Neural progenitor cell (in vitro differentiated cells): Measurements from ENCODE around the gene IQCK. TPM values are rescaled to one million over a fixed set of nuclear protein-coding genes. Genes with fewer than 3 reads are reported as not detected.

Source experiments
- DNase-seq: peaks from one replicate; pipeline ENCODE4 v3.0.0-alpha.2; 2016; ENCODE audit warnings: low spot score
- H2AFZ ChIP-seq: fragments of 200-600 bp; sonication (generic); replicated peaks from 2 replicates; pipeline ENCODE4 v1.6.1; 2016; ENCODE audit warnings: antibody characterized with exemption
- H3F3A ChIP-seq: fragments of 200-600 bp; sonication (generic); 2 replicates; pipeline ENCODE4 v1.6.1; 2016; ENCODE audit warnings: antibody characterized with exemption, low read depth
- H3K27ac ChIP-seq: fragments of 200-600 bp; sonication (generic); 2 replicates; pipeline ENCODE4 v1.5.1; 2016; ENCODE audit warnings: mild to moderate bottlenecking
- H3K27me3 ChIP-seq: fragments of 200-600 bp; sonication (generic); 2 replicates; pipeline ENCODE4 v1.6.1; 2016; ENCODE audit warnings: mild to moderate bottlenecking, moderate library complexity
- H3K36me3 ChIP-seq: fragments of 200-600 bp; sonication (generic); 2 replicates; pipeline ENCODE4 v1.5.1; 2016
- H3K4me1 ChIP-seq: fragments of 200-600 bp; sonication (generic); 2 replicates; pipeline ENCODE4 v1.6.1; 2016; ENCODE audit warnings: mixed run types
- H3K4me2 ChIP-seq: fragments of 200-600 bp; sonication (generic); 2 replicates; pipeline ENCODE4 v1.6.1; 2016
- H3K4me3 ChIP-seq: fragments of 200-600 bp; sonication (generic); 2 replicates; pipeline ENCODE4 v1.5.1; 2016
- H3K79me2 ChIP-seq: fragments of 200-600 bp; sonication (generic); 2 replicates; pipeline ENCODE4 v1.6.1; 2016; ENCODE audit warnings: low read depth
- H3K9ac ChIP-seq: fragments of 200-600 bp; sonication (generic); 2 replicates; pipeline ENCODE4 v1.6.1; 2016
- H3K9me3 ChIP-seq: fragments of 200-600 bp; sonication (generic); 2 replicates; pipeline ENCODE4 v1.5.1; 2016; ENCODE audit warnings: low read depth
- H4K20me1 ChIP-seq: fragments of 200-600 bp; sonication (generic); 2 replicates; pipeline ENCODE4 v1.6.1; 2016; ENCODE audit warnings: low read depth
- H3K27ac Mint-ChIP-seq: 3 replicates; pipeline ENCODE4 v1.8.0; 2021; ENCODE audit warnings: mixed read lengths
- H3K27me3 Mint-ChIP-seq: 2 replicates; pipeline ENCODE4 v1.8.0; 2022; ENCODE audit warnings: low read depth, mild to moderate bottlenecking, inconsistent platforms, moderate library complexity, mixed read lengths; ENCODE audit not compliant: insufficient read depth
- H3K36me3 Mint-ChIP-seq: 3 replicates; pipeline ENCODE4 v1.8.0; 2021; ENCODE audit warnings: mixed read lengths
- H3K4me1 Mint-ChIP-seq: 3 replicates; pipeline ENCODE4 v1.8.0; 2021; ENCODE audit warnings: mixed read lengths
- H3K4me3 Mint-ChIP-seq: 3 replicates; pipeline ENCODE4 v1.8.0; 2021; ENCODE audit warnings: mild to moderate bottlenecking, moderate library complexity, mixed read lengths
- H3K9me3 Mint-ChIP-seq: 3 replicates; pipeline ENCODE4 v1.8.0; 2020; ENCODE audit warnings: mixed read lengths
- CTCF ChIP-seq: fragments of 200-600 bp; sonication (generic); IDR thresholded peaks from 2 replicates; pipeline ENCODE4 v1.5.1; 2017; ENCODE audit warnings: antibody characterized with exemption, mild to moderate bottlenecking
- EZH2 ChIP-seq: fragments of 200-600 bp; sonication (generic); IDR thresholded peaks from 2 replicates; pipeline ENCODE4 v1.6.1; 2017; ENCODE audit warnings: antibody characterized with exemption, mild to moderate bottlenecking, moderate library complexity
- EZH2phosphoT487 ChIP-seq: fragments of 200-600 bp; sonication (generic); IDR thresholded peaks from 2 replicates; pipeline ENCODE4 v1.6.1; 2017; ENCODE audit warnings: antibody characterized with exemption
- total RNA-seq: library from RNA; depleted of rRNA; stranded (reverse); fragments of >200 nt; gene quantifications from 2 replicates; pipeline ENCODE4 v1.2.3, GENCODE V29; 2015; ENCODE audit warnings: low replicate concordance

IQCK gene
- total RNA-seq, 1 donor from 2014 or later: 22.1 TPM

- H3K4me3 ChIP-seq: no peak overlapping the region
- H3K9me3 ChIP-seq: no peaks in the 10 kb centered on the region
- no peak overlapping the region for H3K4me2 ChIP-seq
- H3K27me3 ChIP-seq: peaks cover 12% of the 10 kb centered on the region
- Mint-ChIP-seq H3K4me1 (peaks cover 59% of the 10 kb centered on the region), H3K4me3 (peak overlapping the region; percentile 58), H3K9me3 (peaks cover 3% of the 10 kb centered on the region), H3K27ac (no peak overlapping the region), H3K36me3 (peaks cover 12% of the 10 kb centered on the region), H3K27me3 (peaks cover 4% of the 10 kb centered on the region)
- no peak overlapping the region for H3K9ac ChIP-seq
- no peak for TF ChIP-seq EZH2phosphoT487
- no peak for TF ChIP-seq CTCF
- no peak for TF ChIP-seq EZH2
- H4K20me1 ChIP-seq: peaks cover 39% of the 10 kb centered on the region
- peaks cover 84% of the 10 kb centered on the region for H3K79me2 ChIP-seq
- no peak overlapping the region for H2AFZ ChIP-seq
- peaks cover 31% of the 10 kb centered on the region for H3K4me1 ChIP-seq
- DNase-seq: no peak
- no peaks in the 10 kb centered on the region for H3K36me3 ChIP-seq
- peaks cover 72% of the 10 kb centered on the region for H3F3A ChIP-seq
- no peak overlapping the region for H3K27ac ChIP-seq
Measured at GRCh38 chr16:19881028-19881427, 163.0 kb downstream of the IQCK start.

- TF ChIP-seq EZH2phosphoT487 (no peak), EZH2 (no peak), CTCF (no peak)
- peaks cover 32% of the 10 kb centered on the region for H4K20me1 ChIP-seq
- H3K9me3 Mint-ChIP-seq: peaks cover 5% of the 10 kb centered on the region
- H2AFZ ChIP-seq: no peak overlapping the region
- DNase-seq: no peak
- peak overlapping the region; percentile 93 for H3K4me2 ChIP-seq
- peak overlapping the region; percentile 95 for H3K4me3 Mint-ChIP-seq
- H3K4me3 ChIP-seq: peak overlapping the region; percentile 62
- peaks cover 54% of the 10 kb centered on the region for H3K4me1 Mint-ChIP-seq
- H3F3A ChIP-seq: peaks cover 66% of the 10 kb centered on the region
- H3K27ac ChIP-seq: peak overlapping the region; percentile 41
- H3K27me3 ChIP-seq: peaks cover 14% of the 10 kb centered on the region
- peaks cover 5% of the 10 kb centered on the region for H3K27me3 Mint-ChIP-seq
- H3K27ac Mint-ChIP-seq: peak overlapping the region; percentile 23
- no peaks in the 10 kb centered on the region for H3K9me3 ChIP-seq
- H3K4me1 ChIP-seq: peaks cover 24% of the 10 kb centered on the region
- H3K36me3 ChIP-seq: no peaks in the 10 kb centered on the region
- H3K36me3 Mint-ChIP-seq: peaks cover 10% of the 10 kb centered on the region
- H3K79me2 ChIP-seq: peaks cover 77% of the 10 kb centered on the region
- no peak overlapping the region for H3K9ac ChIP-seq
Measured at GRCh38 chr16:19881783-19882182, 163.7 kb downstream of the IQCK start.

GRCh38 chr16:19882186-19882585 is 164.1 kb downstream of the IQCK start:
- peak overlapping the region; percentile 93 for H3K4me2 ChIP-seq
- peaks cover 22% of the 10 kb centered on the region for H3K4me1 ChIP-seq
- peaks cover 5% of the 10 kb centered on the region for H3K27me3 Mint-ChIP-seq
- H3K9me3 Mint-ChIP-seq: peaks cover 5% of the 10 kb centered on the region
- H3K4me3 ChIP-seq: peak overlapping the region; percentile 62
- peaks cover 50% of the 10 kb centered on the region for H3K4me1 Mint-ChIP-seq
- peaks cover 73% of the 10 kb centered on the region for H3K79me2 ChIP-seq
- peak overlapping the region; percentile 23 for H3K27ac Mint-ChIP-seq
- peaks cover 14% of the 10 kb centered on the region for H3K27me3 ChIP-seq
- H3F3A ChIP-seq: peaks cover 62% of the 10 kb centered on the region
- H3K9me3 ChIP-seq: no peaks in the 10 kb centered on the region
- H2AFZ ChIP-seq: no peak overlapping the region
- peaks cover 9% of the 10 kb centered on the region for H3K36me3 Mint-ChIP-seq
- H3K9ac ChIP-seq: no peak overlapping the region
- DNase-seq: peak; percentile 52
- TF ChIP-seq EZH2: no peak
- no peak for TF ChIP-seq EZH2phosphoT487
- TF ChIP-seq CTCF: no peak
- peak overlapping the region; percentile 41 for H3K27ac ChIP-seq
- peaks cover 28% of the 10 kb centered on the region for H4K20me1 ChIP-seq
- peak overlapping the region; percentile 95 for H3K4me3 Mint-ChIP-seq
- no peaks in the 10 kb centered on the region for H3K36me3 ChIP-seq
